Suppressor macrophage (primary cell): ENCODE measurements around the gene SLPI.

Experiments used
- DNase-seq, 4 experiments: peaks; one replicate each; pipeline ENCODE4 v3.0.0-alpha.2; 2020 to 2022
- total RNA-seq, 17 experiments: gene quantifications; one replicate each; lab custom pipeline; 2026; ENCODE audit warnings: mixed read lengths in 6 of 17, inconsistent platforms in 3 of 17; lab: John Stamatoyannopoulos, UW

SLPI gene, protein sequence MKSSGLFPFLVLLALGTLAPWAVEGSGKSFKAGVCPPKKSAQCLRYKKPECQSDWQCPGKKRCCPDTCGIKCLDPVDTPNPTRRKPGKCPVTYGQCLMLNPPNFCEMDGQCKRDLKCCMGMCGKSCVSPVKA
- total RNA-seq: 0 to 1.4 (median 0.04) reads per million in 17 experiments

DNA sequence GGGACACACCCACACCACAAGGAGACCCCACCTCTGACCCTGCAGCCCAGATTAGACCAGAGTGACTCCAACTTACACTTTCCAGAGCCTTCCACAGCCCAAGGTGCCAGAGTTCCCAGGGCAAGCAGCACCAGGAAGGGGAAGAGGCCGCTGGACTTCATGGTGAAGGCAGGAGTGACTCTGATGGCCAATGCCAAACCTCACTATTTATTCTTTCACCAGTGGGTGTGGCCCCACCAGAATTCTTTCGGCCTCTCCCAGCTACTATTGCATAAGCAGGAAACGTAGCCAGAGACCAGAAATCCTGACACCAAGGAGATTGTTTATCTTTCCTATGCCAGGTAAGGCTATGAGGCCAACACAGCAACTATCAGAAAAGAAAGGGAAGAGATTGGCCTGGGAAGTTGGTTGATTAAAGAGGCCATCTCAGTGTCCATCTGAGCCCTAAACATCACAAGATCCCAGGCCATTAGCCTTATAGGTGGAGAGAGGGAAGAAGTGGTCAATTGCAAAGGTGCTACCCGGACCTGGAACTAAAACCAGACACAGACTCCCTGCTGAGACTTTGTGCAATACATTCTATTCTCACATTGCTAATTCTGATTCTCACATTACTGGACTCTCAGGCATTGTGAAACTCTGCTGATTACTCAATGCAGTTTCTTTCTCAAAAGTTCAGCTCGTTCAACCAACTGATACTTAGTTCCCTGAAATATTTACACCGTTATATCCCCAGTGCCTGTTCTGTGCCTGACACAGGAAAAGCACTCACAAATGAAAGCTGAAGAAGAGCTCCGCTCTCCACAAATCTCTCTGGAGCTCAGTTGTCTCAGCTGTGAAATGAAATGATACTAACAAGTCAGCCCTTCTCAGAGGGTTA lies at the start of gene SLPI:
Gene SLPI (minus strand): TSS at position 182 of the 880 bp plus-strand sequence. CDS start 21 bp downstream, at position 161.
- peak; percentile 60 to 85 (median 78) for DNase-seq

DNA sequence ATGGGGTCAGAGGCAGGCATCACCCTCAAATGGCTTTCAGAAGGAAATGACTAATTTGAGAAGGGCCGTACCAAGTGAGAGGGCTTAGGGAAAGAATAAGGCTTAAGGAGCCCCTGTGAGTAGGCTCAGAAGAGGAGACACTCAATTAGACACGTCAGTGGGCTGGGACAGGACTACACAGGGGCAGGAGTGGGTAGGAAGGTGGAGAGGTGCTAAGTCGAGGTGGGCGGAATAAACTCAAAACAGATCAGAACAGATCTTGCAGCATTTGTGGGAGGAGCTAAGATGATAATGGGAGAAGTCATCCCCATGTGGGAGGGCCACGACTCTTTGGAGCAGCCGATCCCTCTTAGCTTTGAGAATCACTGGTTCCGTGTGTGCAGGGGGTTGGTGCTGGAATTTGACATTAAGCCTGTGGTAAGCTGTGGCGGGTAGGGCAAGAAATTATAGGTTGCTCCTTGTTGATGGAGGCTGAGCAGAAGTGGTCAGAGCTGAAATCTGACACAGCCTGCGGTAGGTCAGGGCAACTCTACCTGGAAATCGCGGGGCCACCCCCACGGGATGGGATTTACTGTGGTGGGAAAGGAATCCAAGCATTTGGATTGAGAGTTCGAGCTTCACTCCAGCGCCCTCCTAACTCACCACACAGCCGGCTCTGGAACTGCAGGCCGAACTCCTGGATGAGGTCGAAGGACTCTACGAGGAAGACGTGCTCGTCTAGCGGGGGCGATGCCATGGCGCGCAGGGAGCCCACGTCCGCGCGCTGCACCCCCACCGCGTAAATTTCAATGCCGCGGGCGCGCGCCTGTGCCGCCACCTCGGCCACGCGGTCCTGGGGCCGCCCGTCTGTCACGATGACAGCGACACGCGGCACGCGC lies 49.5 kb upstream of the SLPI start:
- DNase-seq: no peak

DNA sequence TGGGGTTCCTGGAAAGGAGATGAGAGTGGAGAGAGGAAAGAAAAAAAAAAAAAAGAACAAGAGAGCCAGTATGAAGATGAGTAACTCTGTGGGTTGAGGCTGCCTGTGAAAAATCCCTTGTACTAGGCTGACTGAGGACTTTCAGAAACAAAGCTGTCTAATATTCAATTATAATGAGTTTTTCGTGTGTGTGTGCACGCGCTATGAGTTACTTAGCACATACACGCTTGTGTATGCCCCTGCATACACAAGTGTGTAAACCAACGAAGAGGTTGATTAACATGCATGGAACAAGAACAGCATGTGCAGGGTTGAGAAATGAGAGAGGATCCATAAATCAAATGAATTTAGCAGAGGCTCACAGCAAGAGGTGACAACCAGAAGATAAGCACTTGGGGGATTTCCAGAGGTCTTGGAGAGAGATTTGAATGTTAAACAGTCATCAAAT lies 47.5 kb upstream of the SLPI start:
- no peak for DNase-seq

DNA sequence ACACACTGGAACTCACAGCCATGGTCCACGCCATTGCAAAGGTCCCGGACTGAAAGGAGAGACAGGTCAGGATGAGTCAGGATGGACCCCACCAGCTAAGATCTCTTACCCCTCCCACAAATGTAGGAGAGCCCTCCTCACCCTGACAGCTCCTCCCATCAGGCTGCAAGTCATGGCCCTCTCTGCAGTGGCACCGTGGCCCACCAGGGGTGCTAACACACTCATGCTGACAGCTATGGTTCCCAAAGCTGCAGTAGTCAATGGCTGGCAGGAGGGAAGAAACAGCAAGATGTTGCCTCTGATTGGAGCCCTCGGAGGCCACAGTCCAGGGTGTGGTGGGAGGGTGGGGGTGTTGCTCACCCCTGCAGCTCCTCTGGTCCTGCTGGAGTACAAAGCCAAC lies 46.6 kb upstream of the SLPI start:
- DNase-seq: peak in 3 of 4 experiments; percentile 37 to 60 (median 41)

DNA sequence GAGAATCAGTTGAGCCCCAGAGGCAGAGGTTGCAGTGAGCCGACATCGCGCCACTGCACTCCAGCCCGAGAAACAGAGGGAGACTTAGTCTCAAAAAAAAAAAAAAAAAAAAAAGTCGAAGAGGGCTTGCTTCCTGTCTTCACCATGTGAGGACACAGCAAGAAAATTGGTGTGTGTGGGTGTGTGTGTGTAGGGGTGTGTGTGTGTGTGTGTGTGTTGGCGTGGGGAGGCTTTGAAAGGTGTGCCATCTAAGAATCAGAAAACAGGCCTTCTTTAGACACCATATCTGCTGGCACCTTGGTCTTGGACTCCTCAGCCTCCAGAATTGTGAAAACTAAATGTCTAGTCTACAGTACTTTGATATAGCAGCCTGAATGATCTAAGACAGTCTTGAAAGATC lies 45.4 kb upstream of the SLPI start:
- no peak for DNase-seq

DNA sequence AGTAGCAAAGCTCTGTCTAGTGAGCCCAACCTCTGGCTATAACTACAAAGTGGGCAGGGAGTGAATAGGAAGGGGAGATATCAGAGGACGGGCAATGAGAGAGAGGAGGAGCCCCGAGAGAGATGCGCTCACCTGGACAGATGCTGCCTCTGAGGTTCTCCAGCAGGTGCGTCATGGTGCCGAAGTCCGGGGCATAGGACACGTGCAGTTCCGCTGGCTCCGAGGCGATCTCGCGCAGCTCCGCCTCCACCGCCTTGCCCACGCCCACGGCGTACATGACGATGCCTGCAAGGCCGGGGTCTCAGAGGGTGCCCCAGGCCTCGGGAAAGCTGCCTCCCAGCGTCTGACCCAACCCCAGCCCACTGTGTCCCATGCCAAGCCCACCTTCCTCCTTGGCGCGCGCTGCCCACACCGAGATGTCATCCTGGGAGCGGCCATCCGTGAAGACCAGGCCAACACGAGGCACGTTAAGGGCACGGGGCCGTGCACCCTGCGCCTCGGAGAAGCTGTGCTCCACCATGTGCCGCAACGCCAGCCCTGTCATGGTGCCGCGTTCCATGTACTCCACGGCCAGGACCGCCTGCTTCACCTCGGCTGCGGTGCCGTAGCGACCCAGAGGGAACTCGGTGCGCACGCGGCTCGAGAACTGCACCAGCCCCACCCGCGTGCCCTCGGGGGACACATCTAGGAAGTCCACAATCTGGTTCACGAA lies 43.6 kb upstream of the SLPI start:
- DNase-seq: no peak

DNA sequence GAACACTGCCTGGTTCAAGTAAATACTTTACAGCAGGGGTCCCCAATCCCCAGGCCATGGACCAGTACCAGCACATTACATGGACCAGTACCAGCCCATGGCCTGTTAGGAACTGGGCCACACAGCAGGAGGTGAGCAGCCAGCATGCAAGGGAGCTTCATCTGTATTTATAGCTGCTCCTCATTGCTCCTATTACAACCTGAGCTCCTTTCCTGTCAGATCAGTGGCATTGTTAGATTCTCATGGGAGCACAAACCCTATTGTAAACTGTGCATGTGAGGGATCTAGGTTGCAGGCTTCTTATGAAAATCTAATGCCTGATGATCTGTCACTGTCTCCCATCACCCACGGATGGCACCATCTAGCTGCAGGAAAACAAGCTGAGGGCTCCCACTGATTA lies 40.3 kb upstream of the SLPI start:
- no peak for DNase-seq

DNA sequence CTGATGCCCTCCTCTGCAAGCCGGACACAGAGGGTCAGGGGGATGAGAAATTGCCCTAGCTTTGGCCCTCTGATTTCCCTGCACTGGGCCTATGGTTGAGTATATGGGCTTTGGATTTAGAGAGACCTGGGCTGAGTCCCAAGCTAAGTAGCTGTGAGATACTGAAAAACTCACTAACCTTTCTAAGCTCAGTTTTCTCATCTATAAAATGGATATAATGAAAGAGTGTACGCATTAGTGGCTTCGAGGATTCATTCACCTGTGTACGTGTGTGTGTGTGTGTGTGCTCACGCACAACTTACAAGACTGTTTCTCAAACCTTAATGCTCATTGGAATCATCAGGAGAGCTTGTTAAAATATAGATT lies 39.6 kb upstream of the SLPI start:
- DNase-seq: no peak

DNA sequence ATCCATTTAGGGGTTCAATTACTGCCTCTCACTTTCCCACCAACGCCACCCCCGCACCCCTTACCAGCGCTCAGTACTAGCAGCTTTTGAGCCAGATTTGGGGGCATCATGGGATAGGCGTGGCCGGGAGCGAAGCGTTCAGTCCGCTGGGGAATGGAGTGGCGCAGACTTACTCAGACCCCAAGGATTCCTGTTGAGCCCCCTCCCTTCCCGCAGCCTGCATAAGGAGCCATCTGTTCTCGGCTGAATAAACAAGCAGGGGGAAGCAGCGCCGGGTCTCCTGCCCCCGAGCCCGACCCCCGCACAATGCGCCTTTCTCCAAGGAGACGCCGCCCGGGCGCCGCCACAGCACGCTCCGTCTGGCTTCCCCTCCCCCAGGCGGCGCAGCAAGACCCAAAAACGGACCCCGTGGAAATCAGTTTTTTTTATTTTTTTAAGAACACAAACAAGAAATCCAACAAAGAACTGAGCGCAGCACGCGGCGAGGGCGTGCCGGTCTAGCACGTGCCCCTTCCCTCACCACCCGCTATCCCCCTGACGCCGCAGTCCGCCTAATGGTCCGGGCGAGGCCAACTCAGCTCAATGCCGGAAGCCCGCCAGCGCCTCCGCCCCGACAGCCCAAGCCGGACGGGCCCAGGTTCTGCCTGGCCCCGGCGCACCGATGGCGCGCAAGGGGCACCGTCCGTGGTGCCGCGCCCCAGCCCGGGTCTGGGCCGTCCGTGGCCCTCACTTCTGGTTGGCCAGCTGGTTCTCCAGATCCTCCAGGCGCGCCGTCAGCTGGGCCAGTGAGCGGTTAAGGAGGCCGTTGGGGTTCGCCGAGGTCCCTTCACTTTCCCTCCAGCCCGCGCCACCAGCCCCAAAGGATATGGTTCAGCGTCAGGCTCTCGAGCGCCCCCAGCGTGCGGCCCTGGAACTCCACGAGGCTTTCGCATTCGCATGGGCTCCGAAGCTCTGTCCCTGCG lies 39.0 kb upstream of the SLPI start:
- peak; percentile 81 to 92 (median 89) for DNase-seq

DNA sequence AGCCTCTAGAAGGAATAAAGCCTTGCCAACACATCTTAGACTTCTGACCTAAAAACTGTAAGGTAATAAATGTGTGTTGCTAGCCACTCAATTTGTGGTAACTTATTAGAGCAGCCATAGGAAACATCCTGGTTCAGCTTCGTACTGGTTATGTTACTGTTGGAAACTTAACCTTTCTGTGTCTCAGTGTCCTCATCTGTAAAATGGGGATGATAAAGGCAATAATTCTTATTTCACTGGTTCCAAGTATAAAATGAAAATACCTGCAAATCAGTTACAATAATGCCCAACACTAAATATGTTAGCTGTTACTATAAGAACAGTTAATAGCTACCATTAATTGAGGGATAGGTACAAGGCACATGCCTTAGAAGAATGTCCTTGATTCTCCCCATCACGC lies 38.0 kb upstream of the SLPI start:
- no peak for DNase-seq

DNA sequence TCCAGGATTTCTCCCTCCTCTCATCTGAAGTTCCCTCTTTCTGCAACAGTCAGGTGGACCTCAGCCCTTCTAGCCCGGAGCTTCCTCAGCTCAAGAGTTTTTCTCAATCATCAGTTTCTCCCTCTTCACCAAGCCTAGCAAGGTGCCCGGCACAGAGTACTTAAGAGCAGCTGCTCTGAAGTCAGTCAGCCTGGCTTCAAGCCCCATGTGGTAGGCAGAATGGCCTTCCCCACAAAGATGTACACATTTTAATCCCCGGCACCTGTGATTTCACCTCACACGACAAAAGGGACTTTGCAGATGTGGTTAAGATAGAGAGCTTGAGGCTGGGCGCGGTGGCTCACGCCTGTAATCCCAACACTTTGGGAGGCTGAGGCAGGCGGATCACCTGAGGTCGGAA lies 37.2 kb upstream of the SLPI start:
- no peak for DNase-seq

DNA sequence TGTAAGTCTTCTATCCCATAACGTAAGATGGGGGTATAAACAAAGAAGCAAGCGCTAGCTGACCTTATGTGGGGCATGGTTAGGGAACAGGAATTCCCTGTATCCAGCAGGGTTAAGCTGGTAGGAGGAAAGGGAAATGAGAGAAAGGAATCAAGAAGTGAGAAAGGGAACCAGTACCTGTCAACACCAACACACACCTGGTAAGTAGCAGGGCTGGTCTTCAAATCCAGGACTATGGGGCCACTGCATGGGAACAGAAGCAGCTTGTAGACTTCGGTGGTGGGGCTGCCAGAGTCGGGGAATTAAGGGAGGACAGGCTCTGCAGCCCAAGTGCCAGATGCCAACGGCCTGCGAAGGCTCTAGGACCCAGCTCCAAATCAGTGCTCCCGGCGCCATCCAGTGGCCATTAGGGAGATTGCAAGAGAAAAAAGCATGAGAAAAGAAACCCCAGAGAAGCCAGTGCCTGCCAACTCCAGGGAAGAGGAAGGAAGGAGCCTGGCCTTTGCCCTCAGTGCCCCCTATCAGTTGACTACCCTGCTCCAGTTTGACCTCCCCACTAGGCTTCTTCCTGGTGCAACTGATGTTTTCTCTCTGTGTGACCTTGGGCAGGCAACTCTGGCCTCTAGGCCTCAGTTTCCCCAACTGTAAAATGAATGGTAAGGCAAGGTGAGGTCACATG lies 36.5 kb upstream of the SLPI start:
- DNase-seq: peak; percentile 87 to 92 (median 88)

DNA sequence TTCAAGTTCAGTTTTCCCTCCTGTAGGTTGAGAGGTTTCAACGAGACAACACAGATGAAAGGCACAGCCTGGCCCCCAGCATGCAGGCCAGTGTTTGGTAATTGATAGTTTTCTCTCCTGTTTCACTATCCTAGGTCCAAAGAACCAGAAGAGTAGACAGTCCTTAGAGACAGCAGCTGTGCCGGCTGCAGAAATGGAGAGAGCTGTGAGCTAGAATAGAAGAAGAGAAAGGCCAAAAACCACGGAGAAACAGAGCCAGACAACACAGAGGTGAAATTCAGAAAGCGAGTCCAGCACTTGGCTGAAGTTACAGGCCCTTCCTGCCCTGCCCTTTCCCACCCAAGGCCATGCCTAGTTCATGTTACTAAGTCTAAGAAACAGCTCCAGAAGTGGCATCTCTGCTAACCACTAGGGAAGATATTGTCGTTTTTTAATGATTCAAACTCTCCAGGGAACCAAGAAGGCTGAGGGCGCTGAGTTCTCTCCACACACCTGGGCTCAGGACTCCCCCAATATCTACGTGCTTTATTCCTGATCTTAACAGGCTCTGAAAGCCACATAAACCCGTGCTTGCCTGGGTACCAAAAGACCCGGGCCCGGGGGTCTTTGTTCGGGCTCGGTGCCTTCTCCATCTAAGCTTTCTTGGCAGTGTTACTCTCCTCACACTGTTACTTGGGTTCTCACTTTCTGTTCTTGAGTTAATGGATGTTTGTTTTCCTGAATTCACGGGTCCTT lies 35.7 kb upstream of the SLPI start:
- DNase-seq: no peak

DNA sequence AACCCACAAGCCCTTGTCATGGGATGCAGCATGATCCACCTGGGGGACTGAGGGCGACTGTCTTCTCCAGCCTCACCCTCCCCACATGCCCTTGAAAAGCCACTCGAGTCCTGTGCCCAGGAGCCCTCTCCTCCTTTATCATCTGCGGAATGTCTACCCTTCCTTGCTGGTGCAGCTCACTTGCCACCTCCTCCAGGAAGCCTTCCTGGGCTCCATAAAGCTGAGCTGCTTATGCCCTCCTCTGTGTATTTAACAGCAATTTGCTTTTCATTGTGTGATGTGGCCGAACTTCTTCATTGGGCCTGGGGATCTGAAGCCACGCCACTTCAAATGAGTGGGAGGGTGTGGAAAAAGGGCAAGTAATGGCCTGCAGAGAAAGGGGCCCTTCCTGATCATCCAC lies 34.5 kb upstream of the SLPI start:
- DNase-seq: no peak

DNA sequence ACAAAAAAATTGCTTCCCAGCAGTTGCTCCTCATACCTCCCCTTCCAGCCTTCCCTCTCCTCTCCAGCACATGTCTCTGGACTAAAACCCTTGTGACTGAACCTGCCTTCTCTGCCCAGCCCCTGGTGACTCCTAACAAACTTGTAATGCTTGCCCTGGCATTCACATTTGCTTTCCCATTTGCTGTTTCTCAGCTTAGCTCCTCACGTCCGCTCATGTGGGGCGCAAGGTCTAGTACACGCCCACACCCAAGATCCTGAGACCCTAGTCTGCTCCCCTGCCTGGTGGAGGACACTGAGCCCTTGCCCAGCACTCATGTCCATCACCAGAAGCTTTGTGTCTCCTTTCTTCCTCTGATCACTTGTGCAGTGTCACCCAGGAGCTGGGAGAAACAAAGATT lies 34.0 kb upstream of the SLPI start:
- no peak for DNase-seq

DNA sequence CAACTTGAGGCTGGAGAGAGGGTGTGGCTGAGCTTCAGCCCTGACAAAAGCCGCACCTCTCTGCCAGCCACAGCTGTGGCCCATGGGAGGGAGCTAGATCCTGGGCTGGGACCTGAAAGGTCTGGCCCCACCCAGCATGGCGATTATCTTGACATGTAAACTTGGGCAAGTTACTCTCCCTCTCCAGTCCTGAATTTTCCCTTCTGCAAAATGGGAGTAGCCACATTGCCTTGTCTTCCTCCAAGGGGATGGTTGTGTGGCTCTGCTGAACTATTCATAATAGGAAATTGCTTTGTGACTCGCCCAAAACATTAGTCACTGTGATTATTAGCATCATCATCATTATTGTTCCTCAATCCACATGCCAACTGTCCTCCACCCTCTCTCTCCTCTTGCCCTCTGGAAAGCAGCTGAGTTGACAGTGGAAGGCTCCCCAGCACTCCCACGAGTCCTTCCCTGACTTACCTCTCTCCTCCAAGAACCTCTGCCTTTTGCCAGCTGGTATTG lies 29.2 kb upstream of the SLPI start:
- peak in 3 of 4 experiments; percentile 11 to 40 (median 23) for DNase-seq

DNA sequence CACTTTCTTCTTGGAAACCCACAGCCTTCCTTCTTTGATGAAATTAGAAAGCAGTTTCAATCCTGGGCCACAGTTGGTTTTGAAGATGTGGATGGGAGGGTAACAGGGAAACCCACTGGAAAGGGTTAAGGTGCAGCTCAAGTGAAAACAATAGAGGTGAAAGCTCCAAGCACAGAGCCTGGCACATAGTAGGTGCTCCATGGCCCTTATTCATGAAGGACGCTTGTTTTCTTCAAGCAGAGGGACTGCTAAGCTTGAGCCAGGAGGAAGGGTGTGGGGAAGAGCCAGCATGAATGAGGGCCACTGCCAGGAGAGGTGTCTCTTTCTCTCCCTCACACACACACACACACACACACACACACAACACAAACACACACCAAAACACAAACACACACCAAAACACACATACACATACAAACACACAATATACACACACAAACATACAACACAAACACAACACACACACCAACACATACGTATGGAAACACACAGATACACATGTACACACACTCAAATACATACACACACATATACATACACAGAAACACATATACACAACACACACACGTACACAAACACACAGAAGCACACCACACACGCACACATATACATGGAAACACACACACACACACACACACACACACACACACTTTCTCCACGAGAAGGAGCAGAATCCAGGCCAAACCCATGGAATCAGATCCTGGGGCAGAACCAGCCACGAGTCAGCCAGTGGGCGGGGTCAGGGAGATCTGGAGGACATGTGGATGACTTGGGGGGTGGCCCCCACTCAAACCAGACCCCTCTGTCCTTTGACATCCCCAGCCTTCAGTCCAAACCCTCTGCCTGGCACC lies 28.6 kb upstream of the SLPI start:
- no peak for DNase-seq

DNA sequence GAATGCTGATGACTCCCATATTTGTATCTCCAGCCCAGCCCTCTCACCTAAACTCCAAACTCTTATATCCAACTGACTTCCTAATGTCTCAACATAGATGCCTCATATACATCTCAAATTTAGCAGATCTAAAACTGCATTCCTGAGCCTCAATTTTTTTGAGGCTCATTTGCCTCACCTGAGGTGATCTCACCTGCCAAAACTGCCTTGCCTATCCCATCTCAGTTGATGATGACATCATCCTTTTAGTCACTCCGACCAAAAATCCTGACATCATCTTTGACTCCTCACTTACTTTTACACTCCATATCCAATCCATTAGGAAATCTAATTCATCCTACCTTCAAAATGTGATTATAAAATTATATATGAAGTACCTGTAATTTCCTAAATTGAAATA lies 25.6 kb upstream of the SLPI start:
- DNase-seq: no peak

DNA sequence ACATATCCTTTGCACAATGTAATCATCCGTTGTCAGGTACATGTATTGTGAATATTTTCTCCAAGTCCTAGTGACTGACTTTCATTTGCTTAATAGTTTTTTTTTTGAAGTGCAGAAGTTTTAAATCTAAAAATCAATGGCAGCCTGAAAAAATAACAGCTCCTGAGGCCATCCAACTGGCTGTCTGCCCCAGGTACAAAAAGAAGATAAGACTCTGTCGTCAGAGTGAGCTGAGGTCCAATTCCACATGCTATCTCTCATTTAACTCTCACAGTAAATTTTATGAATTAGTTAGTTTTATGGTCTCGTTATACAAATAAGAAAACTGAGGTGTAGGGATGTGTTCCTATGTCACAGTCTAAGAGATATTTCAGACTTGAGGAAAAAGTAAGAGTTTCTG lies 21.0 kb upstream of the SLPI start:
- no peak for DNase-seq
